HG03520 (cell line): Measurements from ENCODE around the gene METRNL.

Experiments used
- ATAC-seq: cut with Tn5 transposase; IDR thresholded peaks from one replicate; pipeline ENCODE4 v1.9.1; 2021; ENCODE audit warnings: mild to moderate bottlenecking, moderate library complexity; ENCODE audit not compliant: unreplicated experiment

The METRNL gene

GRCh38 chr17:83089328-83090132 is 10.1 kb downstream of the METRNL start:
- no peak for ATAC-seq

- ATAC-seq = no peak
Observed at GRCh38 chr17:83090444-83091256, 11.2 kb downstream of the METRNL start.

- no peak for ATAC-seq
Observed at GRCh38 chr17:83091257-83092141, 12.1 kb downstream of the METRNL start.

GRCh38 chr17:83092186-83092585 is 12.8 kb downstream of the METRNL start:
- no peak for ATAC-seq

- ATAC-seq = no peak
Observed at GRCh38 chr17:83092931-83093330, 13.5 kb downstream of the METRNL start.

- no peak for ATAC-seq
Observed at GRCh38 chr17:83093506-83093905, 14.1 kb downstream of the METRNL start.

- ATAC-seq = no peak
Observed at GRCh38 chr17:83094291-83094690, 14.9 kb downstream of the METRNL start.

- ATAC-seq = no peak
Observed at GRCh38 chr17:83095016-83095415, 15.6 kb downstream of the METRNL start.

GRCh38 chr17:83096401-83097224 is 17.2 kb downstream of the METRNL start:
- ATAC-seq = no peak

- no peak for ATAC-seq
Observed at GRCh38 chr17:83097831-83098230, 18.4 kb downstream of the METRNL start.

- ATAC-seq = no peak
Observed at GRCh38 chr17:83098241-83099085, 19.1 kb downstream of the METRNL start.

- ATAC-seq = no peak
Observed at GRCh38 chr17:83099086-83099555, 19.7 kb downstream of the METRNL start.

- no peak for ATAC-seq
Observed at GRCh38 chr17:83099570-83100181, 20.3 kb downstream of the METRNL start.

- no peak for ATAC-seq
Observed at GRCh38 chr17:83100220-83100852, 20.9 kb downstream of the METRNL start.

GRCh38 chr17:83100853-83101391 is 21.5 kb downstream of the METRNL start:
- no peak for ATAC-seq

GRCh38 chr17:83101805-83102480 is 22.5 kb downstream of the METRNL start:
- ATAC-seq = no peak

- no peak for ATAC-seq
Observed at GRCh38 chr17:83103200-83103942, 24.0 kb downstream of the METRNL start.
